22Rv1 (cell line): ENCODE results near the gene SEPTIN3.
"Not testable (repeated sequence)": the region's sequence is repeated elsewhere in the genome, so short reads cannot be mapped to it uniquely, and the experiment has no call there.

ENCODE experiments used
- H3K27ac ChIP-seq: fragments of 450-650 bp; 2 replicates; pipeline ENCODE4 v1.5.1; 2017
- CTCF ChIP-seq: fragments of 450-650 bp; IDR thresholded peaks from 2 replicates; pipeline ENCODE4 v1.5.1; 2017; ENCODE audit warnings: mild to moderate bottlenecking
- ZFX ChIP-seq: fragments of 450-650 bp; IDR thresholded peaks from 2 replicates; pipeline ENCODE4 v1.6.1; 2017; ENCODE audit warnings: antibody characterized with exemption, borderline replicate concordance

The SEPTIN3 gene

GRCh38 chr22:41943661-41944209 is 25.5 kb upstream of the SEPTIN3 start:
- peak overlapping the region; percentile 86; the same call in 1 of the 2 replicates for H3K27ac ChIP-seq
- no peak for TF ChIP-seq CTCF
- no peak for TF ChIP-seq ZFX

GRCh38 chr22:41946629-41947423 is 22.4 kb upstream of the SEPTIN3 start, which contains the start of gene CENPM:
TSS of gene CENPM (minus strand) at chr22:41947152. CDS start at chr22:41947076, 76 bp downstream.
- TF ChIP-seq ZFX (no peak), CTCF (no peak)
- H3K27ac ChIP-seq = peak within 1 kb of the TSS; percentile 86

GRCh38 chr22:41947424-41948080 is 21.7 kb upstream of the SEPTIN3 start:
- peak overlapping the region; percentile 86 for H3K27ac ChIP-seq
- TF ChIP-seq ZFX = no peak
- TF ChIP-seq CTCF = no peak

GRCh38 chr22:41948142-41948541 is 21.1 kb upstream of the SEPTIN3 start:
- TF ChIP-seq CTCF = no peak
- TF ChIP-seq ZFX = no peak
- no peak overlapping the region for H3K27ac ChIP-seq

GRCh38 chr22:41948928-41949296 is 20.3 kb upstream of the SEPTIN3 start:
- not testable (repeated sequence) for H3K27ac ChIP-seq

GRCh38 chr22:41949297-41949965 is 19.8 kb upstream of the SEPTIN3 start:
- no peak for TF ChIP-seq CTCF
- no peak overlapping the region for H3K27ac ChIP-seq

- no peak within 1 kb of the TSS for H3K27ac ChIP-seq
- TF ChIP-seq CTCF (no peak), ZFX (no peak)
Observed at GRCh38 chr22:41951898-41952474, 17.3 kb upstream of the SEPTIN3 start, which contains the start of gene SMIM45. TSS of gene SMIM45 (plus strand) at chr22:41952150.
